Thoracic aorta (tissue), 2 donors: ENCODE measurements around the gene ELMO2. TPM values are rescaled to one million over a fixed set of nuclear protein-coding genes. Genes with fewer than 3 reads are reported as not detected.

ENCODE experiments used
- ATAC-seq: fragments of 150-250 bp; one replicate; pipeline ENCODE4 v1.8.0; 2017; ENCODE audit warnings: low read depth; ENCODE audit not compliant: insufficient number of reproducible peaks, low FRiP score
- DNase-seq: peaks from one replicate; pipeline ENCODE4 v3.0.0-alpha.2; 2020; ENCODE audit warnings: low spot score
- H3K27ac ChIP-seq, 2 donors: fragments of 200-600 bp; sonication (generic); 1 replicate in 1 of 2; 2 replicates in 1 of 2; pipeline ENCODE4 v1.5.1; 2016; ENCODE audit warnings: mild to moderate bottlenecking in 2 of 2, moderate library complexity in 2 of 2
- H3K27me3 ChIP-seq: fragments of 200-600 bp; sonication (generic); replicated peaks from 2 replicates; pipeline ENCODE4 v1.6.0; 2016; ENCODE audit warnings: mild to moderate bottlenecking; ENCODE audit not compliant: insufficient read depth
- H3K36me3 ChIP-seq: fragments of 200-600 bp; sonication (generic); one replicate; pipeline ENCODE4 v1.5.1; 2016
- H3K4me1 ChIP-seq, 2 donors: fragments of 200-600 bp; sonication (generic); 1 replicate in 1 of 2; 2 replicates in 1 of 2; pipeline versions ENCODE4 v1.5.1 to v1.6.0; 2016; ENCODE audit warnings: low read depth in 2 of 2, mild to moderate bottlenecking in 1 of 2; ENCODE audit not compliant: control insufficient read depth in 1 of 2
- H3K4me3 ChIP-seq: fragments of 200-600 bp; sonication (generic); 2 replicates; pipeline ENCODE4 v1.5.1; 2016; ENCODE audit warnings: mild to moderate bottlenecking
- H3K9me3 ChIP-seq: fragments of 200-600 bp; sonication (generic); 2 replicates; pipeline ENCODE4 v1.5.1; 2016
- CTCF ChIP-seq: fragments of 200-600 bp; sonication (generic); IDR thresholded peaks from one replicate; pipeline ENCODE4 v1.5.1; 2019; ENCODE audit warnings: antibody characterized with exemption
- total RNA-seq, 2 donors: library from RNA; depleted of rRNA; stranded (reverse); fragments of >200 nt; gene quantifications; one replicate each; pipeline versions ENCODE4 v1.1.0 to v1.2.3, GENCODE V29; 2016

The ELMO2 gene
- total RNA-seq, 2 donors from 2014 or later, result 50.1 to 55.2 TPM

- Histone ChIP-seq H3K4me3 (no peak overlapping the region), H3K36me3 (no peaks in the 10 kb centered on the region), H3K9me3 (no peaks in the 10 kb centered on the region), H3K27ac (no peak overlapping the region), H3K4me1 (no peaks in the 10 kb centered on the region), H3K27me3 (no peaks in the 10 kb centered on the region)
- no peak for DNase-seq
- no peak for ATAC-seq
- no peak for TF ChIP-seq CTCF
Measured at GRCh38 chr20:46325789-46326188, 80.6 kb downstream of the ELMO2 start.

- DNase-seq (no peak), ATAC-seq (no peak)
Measured at GRCh38 chr20:46324960-46325703, 81.3 kb downstream of the ELMO2 start.

GRCh38 chr20:46324379-46324778 lies 82.0 kb downstream of the ELMO2 start:
- Histone ChIP-seq H3K36me3 (no peaks in the 10 kb centered on the region), H3K9me3 (no peaks in the 10 kb centered on the region), H3K27me3 (no peaks in the 10 kb centered on the region), H3K27ac (no peak overlapping the region), H3K4me1 (no peaks in the 10 kb centered on the region), H3K4me3 (no peak overlapping the region)
- DNase-seq (no peak), ATAC-seq (no peak)
- TF ChIP-seq CTCF, result no peak

More at GRCh38 chr20:46324960-46325703, 81.3 kb downstream of the ELMO2 start:
- no peaks in the 10 kb centered on the region for H3K4me1 ChIP-seq
- H3K36me3 ChIP-seq, result no peaks in the 10 kb centered on the region
- H3K4me3 ChIP-seq, result no peak overlapping the region
- no peaks in the 10 kb centered on the region for H3K9me3 ChIP-seq
- TF ChIP-seq CTCF, result peak; percentile 10
- H3K27me3 ChIP-seq, result no peaks in the 10 kb centered on the region
- H3K27ac ChIP-seq, result no peak overlapping the region

- Histone ChIP-seq H3K9me3 (no peaks in the 10 kb centered on the region), H3K27ac (no peak overlapping the region), H3K4me3 (no peak overlapping the region), H3K36me3 (no peaks in the 10 kb centered on the region), H3K27me3 (no peaks in the 10 kb centered on the region), H3K4me1 (no peaks in the 10 kb centered on the region)
- DNase-seq (no peak), ATAC-seq (no peak)
- TF ChIP-seq CTCF, result no peak
Measured at GRCh38 chr20:46323557-46323956, 82.9 kb downstream of the ELMO2 start.

- Histone ChIP-seq H3K27me3 (no peaks in the 10 kb centered on the region), H3K4me1 (no peaks in the 10 kb centered on the region), H3K9me3 (no peaks in the 10 kb centered on the region), H3K27ac (no peak overlapping the region), H3K36me3 (no peaks in the 10 kb centered on the region), H3K4me3 (no peak overlapping the region)
- ATAC-seq (no peak), DNase-seq (no peak)
- no peak for TF ChIP-seq CTCF
Measured at GRCh38 chr20:46322641-46323040, 83.8 kb downstream of the ELMO2 start.
